Astrocyte (in vitro differentiated cells and primary cell): Measurements from ENCODE around the gene TGFB3.

Source experiments
- CTCF ChIP-seq: IDR thresholded peaks from 2 replicates; pipeline ENCODE4 v1.5.1; 2011; ENCODE audit warnings: low read depth, mild to moderate bottlenecking, inconsistent platforms, low read length, moderate library complexity; ENCODE audit not compliant: insufficient read depth
- EZH2 ChIP-seq: IDR thresholded peaks from 2 replicates; pipeline ENCODE4 v1.6.1; 2012; ENCODE audit warnings: mild to moderate bottlenecking, low read length, inconsistent platforms; ENCODE audit not compliant: insufficient read depth

GRCh38 chr14:75933712-75934296 is 48.0 kb downstream of the TGFB3 start:
- TF ChIP-seq CTCF, result no peak
- no peak for TF ChIP-seq EZH2
